ENCODE data around the gene ATP9B. TPM values are rescaled to one million over a fixed set of nuclear protein-coding genes. Genes with fewer than 3 reads are reported as not detected.
A peak's percentile ranks its signal among the peaks of the same experiment; 100 is the strongest.
"Not testable (repeated sequence)": the region's sequence is repeated elsewhere in the genome, so short reads cannot be mapped to it uniquely, and the experiment has no call there.

The ATP9B gene
- total RNA-seq, 1 experiment from 2014 or later, result 6.5 TPM

GRCh38 chr18:79133724-79134123 is 64.5 kb downstream of the ATP9B start:
- DNase-seq (ENCODE audit: low read depth), result no peak

GRCh38 chr18:79135924-79136323 is 66.7 kb downstream of the ATP9B start:
- DNase-seq (ENCODE audit: low read depth), result no peak

GRCh38 chr18:79136742-79137141 is 67.5 kb downstream of the ATP9B start:
- no peak for DNase-seq (ENCODE audit: low read depth)

- peak; percentile 9 for DNase-seq (ENCODE audit: low read depth)
Observed at GRCh38 chr18:79139206-79139605, 70.0 kb downstream of the ATP9B start.

GRCh38 chr18:79147014-79147413 is 77.8 kb downstream of the ATP9B start:
- no peak for DNase-seq (ENCODE audit: low read depth)

- DNase-seq (ENCODE audit: low read depth), result no peak
Observed at GRCh38 chr18:79151191-79151590, 82.0 kb downstream of the ATP9B start.

- no peak for DNase-seq (ENCODE audit: low read depth)
Observed at GRCh38 chr18:79156327-79156726, 87.1 kb downstream of the ATP9B start.

- no peak for DNase-seq (ENCODE audit: low read depth)
Observed at GRCh38 chr18:79164706-79165105, 95.5 kb downstream of the ATP9B start.

- no peak for DNase-seq (ENCODE audit: low read depth)
Observed at GRCh38 chr18:79166702-79167101, 97.5 kb downstream of the ATP9B start.

- DNase-seq (ENCODE audit: low read depth), result no peak
Observed at GRCh38 chr18:79167526-79168190, 98.5 kb downstream of the ATP9B start.

GRCh38 chr18:79169958-79170555 is 100.9 kb downstream of the ATP9B start:
- DNase-seq (ENCODE audit: low read depth), result no peak

GRCh38 chr18:79172331-79172730 is 103.1 kb downstream of the ATP9B start:
- not testable (repeated sequence) for DNase-seq (ENCODE audit: low read depth)

GRCh38 chr18:79173742-79174141 is 104.5 kb downstream of the ATP9B start:
- DNase-seq (ENCODE audit: low read depth), result no peak

GRCh38 chr18:79178113-79178531 is 108.9 kb downstream of the ATP9B start:
- no peak for DNase-seq (ENCODE audit: low read depth)

- no peak for DNase-seq (ENCODE audit: low read depth)
Observed at GRCh38 chr18:79182047-79182713, 113.0 kb downstream of the ATP9B start.

- no peak for DNase-seq (ENCODE audit: low read depth)
Observed at GRCh38 chr18:79185648-79186047, 116.5 kb downstream of the ATP9B start.

GRCh38 chr18:79186649-79187048 is 117.5 kb downstream of the ATP9B start:
- DNase-seq (ENCODE audit: low read depth), result no peak

- DNase-seq (ENCODE audit: low read depth), result no peak
Observed at GRCh38 chr18:79187532-79188277, 118.5 kb downstream of the ATP9B start.

GRCh38 chr18:79191418-79191817 is 122.2 kb downstream of the ATP9B start:
- DNase-seq (ENCODE audit: low read depth), result no peak

GRCh38 chr18:79191956-79192355 is 122.8 kb downstream of the ATP9B start:
- no peak for DNase-seq (ENCODE audit: low read depth)

- DNase-seq (ENCODE audit: low read depth), result no peak
Observed at GRCh38 chr18:79193826-79194225, 124.6 kb downstream of the ATP9B start.
